NCI-H1694 (cell line): ENCODE measurements around the gene ZNF117.
"Not testable (repeated sequence)": the region's sequence is repeated elsewhere in the genome, so short reads cannot be mapped to it uniquely, and the experiment has no call there.

Source experiments
- DNase-seq: peaks from one replicate; lab custom pipeline; 2025; lab: John Stamatoyannopoulos, UW

The ZNF117 gene

DNA sequence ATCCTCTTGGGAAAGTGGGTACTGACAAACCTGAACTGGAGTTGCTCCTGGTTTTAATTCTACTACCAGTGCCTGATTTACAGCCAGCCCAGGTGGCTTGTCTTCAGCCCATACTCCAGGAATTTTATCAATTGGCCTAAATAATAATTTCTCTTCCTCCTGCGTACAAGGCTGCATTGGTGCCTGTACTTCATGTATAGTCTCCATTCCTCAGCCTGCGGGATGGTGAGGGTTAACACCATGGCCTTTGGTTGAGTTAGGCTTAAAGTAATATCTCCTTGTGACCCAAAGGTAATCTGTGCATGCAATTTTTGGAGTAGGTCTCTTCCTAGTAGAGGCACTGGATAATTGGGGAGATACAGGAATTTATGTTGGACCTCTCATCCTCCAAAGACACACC is 5.5 kb upstream of the ZNF117 start:
- no peak for DNase-seq

DNA sequence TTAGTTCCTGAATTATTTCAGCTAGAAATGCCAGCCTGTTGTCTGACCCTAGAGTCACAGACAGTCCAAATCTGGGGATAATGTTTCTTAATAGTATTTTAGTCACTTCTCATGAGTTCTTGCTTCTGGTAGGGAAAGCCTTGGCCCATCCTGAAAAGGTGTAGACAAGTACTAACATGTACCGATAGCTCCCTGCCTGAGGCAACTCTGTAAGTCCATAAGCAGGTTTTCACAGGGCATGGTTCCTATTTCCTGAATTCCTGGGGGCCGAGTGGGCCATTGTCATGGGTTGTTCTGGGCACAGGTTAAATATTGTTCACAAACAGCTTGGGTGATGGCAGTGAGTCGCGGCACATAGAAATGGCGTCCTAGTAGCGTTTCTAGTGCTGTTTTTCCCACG is 3.1 kb upstream of the ZNF117 start:
- no peak for DNase-seq

DNA sequence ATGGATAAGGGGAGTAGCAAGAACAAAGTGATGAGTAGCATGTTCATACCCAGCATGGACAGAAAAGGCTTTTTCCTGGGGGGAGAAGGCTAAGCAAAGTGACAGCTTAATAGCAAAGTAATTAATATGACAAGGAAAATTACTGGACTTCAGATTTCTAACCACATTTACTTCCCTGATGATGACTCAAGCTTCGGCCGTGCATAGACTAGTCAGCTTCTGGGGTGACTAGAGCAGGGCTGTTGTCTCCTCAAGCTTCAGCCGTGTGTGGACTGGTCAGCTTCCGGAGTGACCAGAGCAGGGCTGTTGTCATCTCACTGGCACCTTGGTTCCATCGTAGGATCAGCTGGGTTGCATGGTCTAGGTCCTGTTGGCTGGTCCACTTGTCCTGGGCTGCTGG is 2.1 kb upstream of the ZNF117 start:
- DNase-seq, result no peak

DNA sequence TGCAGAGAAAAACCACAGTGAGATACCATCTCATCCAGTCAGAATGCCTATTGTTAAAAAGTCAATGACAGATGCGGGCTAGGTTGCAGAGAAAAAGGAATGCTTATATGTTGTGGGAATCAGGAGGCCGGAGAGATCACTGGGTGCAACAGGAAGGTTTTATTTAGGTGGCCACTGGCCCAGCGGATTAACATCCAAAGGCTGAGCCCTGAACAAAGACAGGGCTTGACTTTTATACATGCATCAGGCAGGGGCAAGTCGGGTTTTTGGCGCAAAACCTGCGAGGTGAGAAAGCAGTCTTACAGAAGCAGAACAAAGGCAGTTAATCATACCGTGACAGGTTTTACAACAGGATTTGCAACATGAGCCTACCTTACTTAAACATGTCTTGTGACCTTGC is 620 bp downstream of the ZNF117 start:
- no peak for DNase-seq

DNA sequence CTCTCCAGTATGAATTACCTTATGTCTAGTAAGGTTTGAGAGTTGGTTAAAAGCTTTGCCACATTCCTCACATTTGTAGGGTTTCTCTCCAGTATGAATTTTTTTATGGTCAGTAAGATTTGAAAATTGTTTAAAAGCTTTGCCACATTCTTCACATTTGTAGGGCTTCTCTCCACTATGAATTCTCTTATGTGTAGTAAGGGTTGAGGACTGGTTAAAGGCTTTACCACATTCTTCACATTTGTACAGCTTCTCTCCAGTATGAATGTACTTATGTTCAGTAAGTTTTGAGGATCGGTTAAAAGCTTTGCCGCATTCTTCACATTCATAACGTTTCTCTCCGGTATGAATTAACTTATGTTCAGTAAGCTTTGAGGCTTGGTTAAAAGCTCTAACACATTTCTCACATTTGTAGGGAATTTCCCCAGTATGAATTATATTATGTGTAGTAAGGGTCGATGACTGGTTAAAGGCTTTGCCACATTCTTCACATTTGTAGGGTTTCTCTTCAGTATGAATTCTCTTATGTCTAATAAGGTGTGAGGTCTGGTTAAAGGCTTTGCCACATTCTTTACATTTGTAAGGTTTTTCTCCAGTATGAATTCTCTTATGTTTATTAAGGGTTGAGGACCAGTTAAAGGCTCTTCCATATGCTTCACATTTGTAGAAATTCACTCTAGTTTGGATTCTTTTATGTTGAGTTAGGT is 12.2 kb downstream of the ZNF117 start:
- DNase-seq, result no peak

DNA sequence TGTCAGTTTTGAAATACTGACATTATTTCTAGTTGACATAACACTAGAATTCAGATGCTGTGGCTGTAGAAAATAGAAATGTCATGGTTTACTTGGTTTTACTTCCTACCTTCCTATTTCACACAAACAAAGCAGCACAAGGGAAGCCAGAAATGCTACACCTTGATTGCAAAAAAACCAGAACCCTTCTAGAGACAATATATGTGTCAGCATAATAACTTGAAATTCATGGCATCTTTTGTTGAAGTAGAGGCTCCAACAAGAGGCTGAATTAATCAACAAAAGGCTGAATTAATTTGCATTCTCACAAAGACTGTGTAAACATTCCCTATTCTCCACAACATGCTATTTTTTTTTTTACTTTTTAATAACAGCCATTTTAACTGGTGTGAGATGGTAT is 25.2 kb downstream of the ZNF117 start:
- no peak for DNase-seq

DNA sequence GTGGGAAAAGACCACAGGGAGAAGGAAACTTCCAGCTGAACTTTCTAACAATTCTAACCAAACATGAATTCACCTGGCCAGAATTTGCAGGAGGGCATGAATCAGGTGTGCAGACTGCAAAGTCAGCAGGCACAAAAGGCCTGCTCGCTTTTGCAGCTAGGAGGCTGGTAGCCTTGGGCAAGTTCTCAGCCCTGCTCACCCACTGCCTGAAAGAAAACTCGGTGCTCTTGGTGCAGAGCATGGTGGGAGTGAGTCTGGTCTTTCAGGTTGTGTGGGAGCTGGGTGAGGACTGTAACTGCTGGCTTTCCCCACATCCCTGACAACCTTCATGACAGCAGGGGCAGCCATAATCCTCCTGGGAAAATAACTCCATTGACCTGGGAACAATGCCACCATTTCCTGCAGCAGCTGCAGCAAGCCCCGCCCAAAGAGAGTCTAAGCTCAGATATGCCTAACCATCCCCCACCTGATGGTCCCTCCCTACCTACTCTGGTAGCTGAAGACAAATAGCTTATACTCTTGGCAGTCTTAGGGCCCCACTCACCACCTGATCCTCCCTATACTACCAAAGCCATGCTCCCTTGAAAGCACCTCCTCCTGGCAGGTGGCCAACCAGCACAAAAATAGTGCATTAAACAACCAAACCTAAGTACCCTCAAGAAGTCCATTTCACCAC is 31.6 kb downstream of the ZNF117 start:
- no peak for DNase-seq

DNA sequence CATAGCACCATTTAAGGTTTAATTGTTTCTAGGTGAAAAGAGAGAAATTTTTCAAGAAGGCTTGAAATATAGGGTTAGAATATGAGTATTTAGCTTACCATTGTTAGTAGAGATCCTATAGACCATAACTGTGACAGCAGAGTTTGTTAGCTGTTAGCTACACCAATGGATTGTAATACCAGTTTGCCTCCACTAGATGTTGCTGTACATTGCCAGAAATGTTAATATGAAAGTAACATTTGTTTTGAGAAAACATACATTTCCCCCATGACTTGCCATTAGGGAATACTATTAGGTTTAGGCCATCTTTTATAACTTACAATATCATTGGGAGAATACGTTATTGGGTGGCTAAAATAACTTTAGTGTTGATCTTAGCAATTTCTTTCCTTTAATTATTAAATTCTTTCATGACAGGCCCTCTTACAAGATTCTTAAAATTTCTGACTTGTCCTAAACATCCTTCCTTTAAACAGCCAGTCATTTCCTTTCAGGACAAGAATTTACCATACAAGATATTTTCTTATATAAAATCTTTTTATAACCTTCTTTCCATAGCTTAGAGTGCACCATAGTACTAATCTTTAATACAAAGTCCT is 39.5 kb downstream of the ZNF117 start:
- peak; percentile 34 for DNase-seq

DNA sequence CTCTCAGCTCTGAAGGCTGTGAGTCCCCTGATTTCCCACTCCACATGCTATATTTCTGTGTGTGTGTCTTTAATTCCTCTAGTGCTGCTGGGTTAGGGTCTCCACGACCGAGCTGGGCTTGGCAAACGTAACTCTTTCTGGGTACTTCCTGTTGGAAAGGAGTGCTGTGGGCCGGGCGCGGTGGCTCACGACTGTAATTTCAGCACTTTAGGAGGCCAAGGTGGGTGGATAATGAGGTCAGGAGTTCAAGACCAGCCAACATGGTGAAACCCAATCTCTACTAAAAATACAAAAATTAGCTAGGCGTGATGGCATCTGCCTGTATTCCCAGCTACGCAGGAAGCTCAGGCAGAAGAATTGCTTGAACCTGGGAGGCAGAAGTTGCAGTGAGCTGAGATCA is 40.2 kb downstream of the ZNF117 start:
- DNase-seq, result not testable (repeated sequence)

DNA sequence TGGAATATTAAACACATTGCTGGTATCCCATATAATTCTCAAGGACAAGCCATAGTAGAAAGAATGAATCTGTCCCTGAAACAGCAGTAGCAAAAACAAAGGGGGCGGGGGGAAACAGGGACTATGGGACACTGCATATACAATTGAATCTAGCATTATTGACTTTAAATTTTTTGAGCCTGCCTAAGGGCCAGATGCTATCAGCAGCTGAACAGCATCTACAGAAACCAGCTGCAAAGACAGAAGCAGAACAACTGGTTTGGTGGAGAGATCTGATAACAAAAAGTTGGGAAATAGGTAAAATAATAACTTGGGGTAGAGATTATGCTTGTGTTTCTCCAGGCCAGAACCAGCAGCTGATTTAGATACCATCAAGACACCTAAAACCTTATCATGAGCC is 42.1 kb downstream of the ZNF117 start:
- not testable (repeated sequence) for DNase-seq

DNA sequence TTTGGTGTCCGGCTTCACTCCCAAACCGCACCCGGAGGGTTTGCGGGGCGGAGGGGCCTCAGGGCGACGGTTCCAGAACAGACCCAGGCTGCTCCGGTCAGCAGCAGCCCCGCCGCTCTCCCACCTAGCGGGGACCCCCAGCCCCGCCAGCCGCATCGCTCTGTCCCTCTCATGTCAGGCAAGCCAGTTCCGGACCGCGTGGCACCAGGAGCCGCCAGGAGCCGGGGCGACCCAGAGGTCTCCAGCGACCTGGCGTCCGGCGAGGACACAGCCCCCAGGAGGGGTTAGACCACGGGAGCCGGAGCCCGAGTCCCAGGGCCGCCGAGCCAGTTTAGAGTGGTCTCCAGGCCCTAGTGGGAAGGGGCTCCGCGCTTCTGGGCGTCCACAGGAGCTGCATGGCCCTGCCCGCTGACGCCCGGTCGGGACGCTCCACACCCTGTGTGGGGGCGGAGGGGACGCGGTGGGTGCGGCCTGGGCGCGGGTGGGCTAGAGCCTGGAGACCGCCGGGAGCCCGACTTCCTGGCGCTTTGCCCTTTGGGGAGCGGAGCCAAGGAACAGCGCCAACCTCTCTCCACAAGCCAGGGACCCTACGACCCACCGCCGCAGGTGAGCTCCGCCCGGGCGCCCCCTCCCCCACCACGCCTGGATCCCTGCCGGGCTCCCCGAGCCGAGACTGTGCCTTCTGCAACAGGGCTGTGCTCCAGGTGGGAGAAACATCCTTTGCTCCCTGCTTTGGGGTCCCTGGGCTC is 43.4 kb downstream of the ZNF117 start:
- no peak for DNase-seq

DNA sequence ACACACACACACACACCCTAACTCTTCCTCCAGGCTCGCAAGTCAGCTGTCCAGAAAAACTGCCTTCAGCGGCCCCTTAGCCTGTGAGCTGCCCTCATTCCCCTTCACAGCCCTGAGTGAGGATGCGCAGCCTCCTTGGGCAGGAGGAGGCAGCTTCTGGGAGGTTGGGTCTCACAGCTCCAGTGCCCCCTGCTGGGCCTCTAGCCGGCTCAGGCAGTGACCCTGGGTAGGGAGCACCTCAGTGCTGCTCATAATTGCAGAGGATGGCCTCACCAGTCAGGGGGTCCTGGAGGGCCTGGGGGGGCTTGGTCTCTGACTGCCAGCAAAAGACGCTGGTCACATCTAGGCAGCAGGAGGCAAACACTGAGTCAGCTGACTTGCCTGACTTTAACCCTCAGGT is 44.1 kb downstream of the ZNF117 start:
- peak; percentile 10 for DNase-seq

DNA sequence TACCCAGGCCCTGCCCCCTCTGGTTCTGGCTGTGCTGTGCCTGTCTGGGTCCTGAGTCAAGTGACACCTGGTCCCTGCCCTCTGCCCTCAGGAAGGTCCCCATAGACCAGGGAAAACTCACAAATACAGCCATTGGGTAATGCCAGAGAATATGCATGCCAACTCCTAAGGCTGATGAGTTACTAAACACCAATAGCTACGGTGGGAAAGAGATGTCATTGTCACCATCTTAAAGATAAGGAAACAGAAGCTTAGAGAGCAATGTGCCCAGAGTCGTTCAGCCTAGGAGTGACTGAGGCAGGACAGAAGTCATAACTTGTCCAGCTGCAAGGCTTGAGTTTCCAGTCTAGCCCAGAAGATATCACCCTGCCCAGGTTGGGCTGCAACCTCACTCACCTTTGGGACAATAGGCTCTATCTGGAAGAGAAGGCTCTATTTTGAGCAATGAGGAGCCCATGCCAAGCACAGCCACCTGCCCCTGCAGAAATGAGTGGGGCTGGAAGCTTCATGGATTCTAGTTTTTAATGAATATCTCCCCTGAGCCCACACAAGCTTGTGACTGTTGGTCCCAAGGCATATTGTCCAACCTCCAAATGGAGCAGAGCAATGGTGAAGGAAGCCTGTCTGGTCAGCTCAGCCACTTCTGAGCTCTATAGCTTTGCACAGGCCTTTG is 45.2 kb downstream of the ZNF117 start:
- DNase-seq, result no peak

DNA sequence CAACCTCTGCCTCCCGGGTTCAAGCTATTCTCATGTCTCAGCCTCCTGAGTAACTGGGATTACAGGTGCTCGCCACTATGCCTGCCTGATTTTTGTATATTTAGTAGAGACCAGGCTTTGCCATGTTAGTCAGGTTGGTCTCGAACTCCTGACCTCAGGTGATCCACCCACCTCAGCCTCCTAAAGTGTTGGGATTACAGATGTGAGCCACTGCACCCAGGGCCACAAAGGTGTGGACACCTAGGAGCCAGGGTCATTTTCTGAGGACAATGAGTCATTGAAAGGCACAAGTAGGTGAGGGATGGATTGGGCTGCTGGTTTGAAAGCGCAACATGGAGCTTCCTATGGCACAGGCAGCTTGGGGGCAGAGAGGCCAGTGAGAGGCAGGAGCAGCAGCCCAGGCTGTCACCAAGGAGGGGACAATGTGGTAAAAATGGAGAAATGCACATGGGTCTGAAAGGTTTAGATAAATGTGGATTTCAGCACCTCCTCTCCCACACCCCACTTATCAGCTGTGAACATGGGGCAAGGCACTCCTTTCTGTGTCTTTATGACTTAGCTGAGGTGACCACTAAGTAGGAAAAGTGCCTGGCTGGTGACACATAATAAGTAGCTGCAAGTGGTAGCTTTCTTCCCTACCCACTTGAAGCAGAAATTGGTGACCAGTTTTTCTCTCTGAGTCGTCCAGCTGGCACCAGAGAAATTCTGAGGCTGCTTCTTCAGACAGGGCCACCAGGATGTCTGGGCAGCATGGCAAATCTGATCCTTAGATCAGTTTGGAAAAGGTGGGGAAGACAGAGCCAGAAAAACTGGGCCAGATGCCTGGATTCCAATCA is 46.0 kb downstream of the ZNF117 start:
- DNase-seq, result not testable (repeated sequence)

DNA sequence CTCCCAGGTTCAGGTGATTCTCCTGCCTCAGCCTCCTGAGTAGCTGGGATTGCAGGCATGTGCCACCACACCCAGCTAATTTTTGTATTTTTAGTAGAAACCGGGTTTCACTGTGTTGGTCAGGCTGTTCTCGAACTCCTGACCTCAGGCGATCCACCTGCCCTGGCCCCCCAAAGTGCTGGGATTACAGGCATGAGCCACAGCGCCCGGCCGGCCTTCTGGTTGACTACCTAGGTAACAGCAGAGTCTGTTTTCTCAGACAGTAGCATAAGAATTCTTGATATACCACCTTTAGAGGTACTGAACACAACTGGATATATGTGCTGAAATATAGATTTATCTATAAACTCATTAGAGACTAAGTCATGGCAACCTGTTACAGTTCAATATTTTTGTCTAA is 50.8 kb downstream of the ZNF117 start:
- DNase-seq, result not testable (repeated sequence)

DNA sequence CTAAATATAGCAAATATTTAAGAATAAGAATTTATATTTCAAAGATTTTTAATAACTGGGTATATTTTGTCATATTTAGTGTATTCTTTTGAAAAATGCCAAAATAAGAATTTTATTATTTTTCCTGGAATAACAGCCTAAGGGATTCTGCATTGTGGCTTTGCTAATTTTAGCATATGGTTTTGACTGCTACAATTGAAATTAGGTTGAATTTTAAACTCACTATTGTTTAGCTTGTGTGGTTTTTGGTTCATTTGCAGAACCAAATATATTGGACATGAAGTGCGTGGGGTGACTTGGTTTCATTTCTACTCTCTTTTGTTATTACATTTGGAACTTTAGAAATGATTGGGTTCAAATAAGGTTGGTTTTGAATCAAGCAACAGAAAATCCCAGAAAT is 52.3 kb downstream of the ZNF117 start:
- no peak for DNase-seq

DNA sequence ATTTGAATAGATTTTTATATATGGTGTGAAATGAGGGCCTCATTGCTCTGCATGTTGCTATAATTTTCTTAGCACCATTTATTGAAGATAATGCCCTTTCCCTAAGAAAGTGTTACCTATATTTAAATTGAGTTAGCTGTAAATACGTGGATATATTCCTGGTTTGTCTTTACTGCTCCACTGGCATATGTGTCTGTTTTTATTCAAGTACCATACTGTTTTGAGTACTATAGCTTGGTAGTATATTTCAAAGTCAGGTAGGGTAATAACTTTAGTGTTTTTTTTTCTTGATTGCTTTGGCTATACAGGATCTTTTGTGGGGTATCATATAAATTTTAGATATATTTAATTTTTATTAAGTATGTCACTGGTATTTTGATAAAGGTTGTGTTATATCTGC is 56.4 kb downstream of the ZNF117 start:
- no peak for DNase-seq

DNA sequence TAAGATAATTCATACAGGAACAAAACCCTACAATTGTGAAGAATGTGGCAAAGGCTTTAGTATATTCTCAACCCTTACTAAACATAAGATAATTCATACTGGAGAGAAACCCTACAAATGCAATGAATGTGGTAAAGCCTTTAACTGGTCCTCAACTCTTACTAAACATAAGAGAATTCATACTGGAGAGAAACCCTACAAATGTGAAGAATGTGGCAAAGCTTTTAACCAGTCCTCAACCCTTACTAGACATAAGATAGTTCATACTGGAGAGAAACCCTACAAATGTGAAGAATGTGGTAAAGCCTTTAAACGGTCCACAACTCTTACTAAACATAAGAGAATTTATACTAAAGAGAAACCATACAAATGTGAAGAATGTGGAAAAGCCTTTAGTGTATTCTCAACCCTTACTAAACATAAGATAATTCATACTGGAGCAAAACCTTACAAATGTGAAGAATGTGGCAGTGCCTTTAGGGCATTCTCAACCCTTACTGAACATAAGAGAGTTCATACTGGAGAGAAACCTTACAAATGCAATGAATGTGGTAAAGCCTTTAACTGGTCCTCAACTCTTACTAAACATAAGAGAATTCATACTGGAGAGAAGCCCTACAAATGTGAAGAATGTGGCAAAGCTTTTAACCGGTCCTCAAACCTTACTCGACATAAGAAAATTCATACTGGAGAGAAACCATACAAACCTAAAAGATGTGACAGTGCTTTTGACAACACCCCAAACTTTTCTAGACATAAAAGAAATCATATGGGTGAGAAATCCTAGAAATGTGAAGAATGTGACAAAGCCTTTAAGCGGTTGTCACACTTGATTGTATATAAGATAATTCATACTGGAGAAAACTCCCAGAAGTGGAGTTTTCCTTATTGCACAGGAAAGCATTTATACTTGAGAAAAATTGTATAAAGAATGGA is 62.3 kb downstream of the ZNF117 start:
- not testable (repeated sequence) for DNase-seq
